Activated CD4-positive, CD25-positive, alpha-beta regulatory T cell treated with anti-CD3 and anti-CD28 coated beads, Interleukin-2, amount 50 U/mL, for 72 hours (primary cell): ENCODE measurements around the gene TSFM.

Source experiments
- DNase-seq: peaks from one replicate; pipeline ENCODE4 v3.0.0; 2021

The TSFM gene

DNA sequence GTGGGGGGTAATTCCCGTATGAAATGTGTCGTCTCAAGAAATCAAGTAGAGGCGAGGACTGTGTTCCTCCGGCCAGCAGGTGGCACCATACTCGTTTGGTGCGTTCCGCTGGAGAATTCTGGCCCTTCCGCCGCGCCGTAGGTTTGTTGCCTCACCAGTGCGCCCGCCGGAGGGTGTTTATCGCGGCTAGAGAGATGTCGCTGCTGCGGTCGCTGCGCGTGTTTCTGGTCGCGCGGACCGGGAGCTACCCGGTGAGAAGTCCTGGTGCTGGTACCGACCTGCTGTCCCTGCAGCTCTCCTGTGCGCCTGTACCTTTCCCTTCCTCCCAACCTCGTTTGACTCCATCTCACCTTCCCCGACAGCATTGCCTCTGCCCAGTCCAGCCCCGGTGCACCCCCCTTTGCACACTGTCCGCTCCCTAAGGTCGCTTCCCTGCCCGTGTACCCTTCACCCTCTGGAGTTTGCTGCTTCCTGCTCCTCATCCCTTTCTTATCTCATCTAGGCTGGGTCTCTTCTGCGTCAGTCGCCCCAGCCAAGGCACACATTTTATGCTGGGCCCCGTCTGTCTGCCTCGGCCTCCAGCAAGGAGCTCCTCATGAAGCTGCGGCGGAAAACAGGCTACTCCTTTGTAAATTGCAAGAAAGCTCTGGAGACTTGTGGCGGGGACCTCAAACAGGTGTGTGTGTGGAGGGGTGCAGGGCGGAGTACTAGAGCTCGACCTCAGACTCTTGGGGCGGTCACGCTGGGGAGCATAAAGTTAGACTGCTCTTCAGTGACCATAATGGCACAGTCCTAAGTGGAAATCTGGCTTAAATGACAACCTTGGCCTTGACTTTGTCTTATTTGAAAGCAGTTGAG, at the start of gene TSFM:
TSS of gene TSFM (plus strand) at position 180 of the 858 bp plus-strand sequence. CDS start at position 195, 15 bp downstream.
- DNase-seq = peak; percentile 97

DNA sequence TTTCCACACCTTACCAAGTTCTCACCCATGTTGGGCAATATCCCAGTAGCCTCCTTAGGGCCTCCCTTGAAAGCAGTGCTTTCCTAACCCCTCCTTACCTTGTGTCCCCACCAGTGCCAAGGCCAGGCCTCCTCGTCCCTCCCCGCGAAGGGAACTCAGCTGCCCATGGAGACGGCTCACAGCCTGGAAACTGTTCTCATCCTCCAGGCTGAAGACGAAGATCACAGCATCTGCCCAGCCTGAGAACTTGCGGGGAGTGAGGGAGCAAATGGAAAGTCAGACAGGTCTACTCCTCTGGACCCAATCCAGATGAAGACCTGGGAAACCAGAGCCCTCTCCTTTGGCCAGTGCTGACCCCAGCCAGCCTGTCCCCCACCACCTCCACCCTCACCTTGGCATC, 48.7 kb upstream of the TSFM start:
- DNase-seq = no peak

DNA sequence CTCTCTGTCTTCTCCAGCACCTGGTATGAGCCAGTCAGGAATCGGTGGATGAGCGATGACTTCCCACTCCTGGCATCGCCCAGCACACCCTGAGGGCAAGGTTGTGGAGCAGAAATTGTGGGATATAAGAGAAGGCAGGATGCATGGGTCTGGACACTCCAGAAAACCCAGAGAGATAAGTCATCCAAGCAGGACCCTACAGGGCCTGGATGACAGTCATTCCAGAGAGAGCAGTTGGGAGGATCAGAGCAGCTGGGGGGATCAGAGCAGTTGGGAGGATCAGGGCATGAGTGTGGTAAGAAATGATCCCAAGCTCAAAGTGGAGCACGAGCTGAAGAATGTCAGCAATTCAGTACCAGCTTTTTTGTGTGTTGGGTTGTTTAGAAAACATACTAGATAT, 48.0 kb upstream of the TSFM start:
- DNase-seq = no peak

DNA sequence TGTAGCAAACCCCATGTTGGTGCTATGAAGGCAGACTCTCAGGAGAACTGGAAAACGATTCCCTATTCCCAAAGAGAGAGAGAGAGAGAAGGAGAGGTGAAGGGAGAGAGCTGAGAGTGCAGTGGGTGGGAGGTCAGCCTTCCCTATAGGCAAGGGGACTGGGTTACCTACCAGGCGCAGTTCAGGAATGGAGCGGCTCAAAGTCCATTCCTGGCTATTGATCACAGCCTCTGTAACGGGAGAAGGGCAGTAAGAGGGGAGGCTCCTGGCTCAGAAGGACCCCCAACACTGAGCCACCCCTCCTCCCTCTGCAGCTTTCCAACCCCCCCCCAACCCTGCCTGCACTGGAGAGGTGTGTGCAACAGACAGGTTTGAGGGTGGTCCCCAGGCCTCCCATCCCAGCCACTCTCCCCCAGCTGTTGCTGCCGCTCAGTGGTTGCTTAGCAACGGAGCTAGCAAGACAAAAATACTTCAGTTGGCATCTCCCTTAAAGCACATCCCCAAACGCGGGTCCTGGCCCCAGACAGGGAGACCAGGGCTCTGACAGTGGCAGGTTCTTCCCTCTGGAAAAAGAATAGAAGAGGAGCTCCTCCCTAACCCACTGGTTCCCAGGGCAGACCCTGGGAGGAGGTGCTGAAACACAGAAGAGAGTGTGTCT, 47.3 kb upstream of the TSFM start:
- DNase-seq = no peak

DNA sequence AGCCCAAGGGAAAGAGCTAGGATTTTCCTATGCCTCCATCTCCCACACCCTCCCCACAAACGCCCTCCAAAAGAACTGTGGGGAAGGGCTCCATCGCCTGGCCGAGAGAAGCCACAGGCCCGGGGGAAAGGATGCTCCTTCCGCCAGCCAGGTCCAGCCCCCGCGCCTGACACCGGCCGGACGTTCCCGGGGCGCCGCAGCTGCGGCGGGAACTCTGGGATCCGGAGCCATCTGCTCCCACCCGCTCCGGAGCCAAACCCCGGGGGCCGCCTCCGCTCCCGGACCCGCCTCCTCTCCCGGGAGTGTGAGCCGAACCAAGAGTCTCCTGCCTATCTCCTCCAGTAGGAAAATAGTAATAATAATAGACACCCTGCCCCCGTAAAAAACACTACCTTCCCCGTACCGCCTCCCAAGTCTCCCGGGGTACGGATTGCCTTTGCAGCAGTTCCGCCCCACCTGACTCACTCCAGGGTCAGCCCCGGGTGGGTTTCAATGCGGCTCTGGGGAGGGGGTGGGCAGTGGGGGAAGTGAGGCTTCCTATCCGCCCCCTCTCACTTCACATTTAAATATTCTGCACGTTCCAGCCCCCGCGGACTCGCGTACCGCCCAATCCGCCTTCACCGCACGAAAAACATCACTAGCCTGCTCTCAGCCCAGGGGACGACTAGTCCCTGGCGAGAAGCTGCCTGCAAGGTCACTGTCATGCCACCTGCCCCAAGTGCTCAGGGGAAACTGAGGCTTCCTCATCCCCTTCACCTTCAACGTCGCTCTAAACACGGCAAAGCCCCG, 46.4 kb upstream of the TSFM start:
- DNase-seq = no peak

DNA sequence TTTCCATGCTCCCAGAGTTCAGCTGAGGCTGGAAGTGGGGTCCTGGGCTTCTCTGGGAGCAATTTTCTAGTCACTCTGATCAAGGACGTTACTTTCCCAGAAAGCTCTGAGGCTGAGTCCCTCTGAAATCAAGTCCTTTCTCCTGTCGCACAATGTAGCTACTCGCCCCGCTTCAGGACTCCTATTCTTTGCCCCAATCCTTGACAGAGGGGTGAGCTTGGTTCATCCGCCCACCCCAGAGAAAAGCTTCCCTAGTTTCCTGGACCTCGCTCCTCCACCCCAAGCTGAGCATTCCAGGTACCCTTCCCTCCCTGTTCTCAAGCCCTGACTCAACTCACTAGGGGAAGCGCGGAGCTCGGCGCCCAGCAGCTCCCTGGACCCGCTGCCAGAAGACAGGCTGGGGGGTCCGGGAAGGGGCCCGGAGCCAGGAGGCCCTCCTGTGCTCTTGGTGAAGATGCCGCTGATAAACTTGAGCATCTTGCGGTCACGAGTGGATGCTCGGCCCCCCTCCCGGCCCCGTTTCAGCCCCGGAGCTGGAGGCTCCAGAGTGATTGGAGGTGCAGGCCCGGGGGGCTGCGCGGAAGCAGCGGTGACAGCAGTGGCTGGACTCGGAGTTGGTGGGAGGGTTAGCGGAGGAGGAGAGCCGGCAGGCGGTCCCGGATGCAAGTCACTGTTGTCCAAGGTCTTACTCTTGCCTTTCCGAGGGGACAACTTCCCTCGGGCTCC, 45.7 kb upstream of the TSFM start:
- no peak for DNase-seq

DNA sequence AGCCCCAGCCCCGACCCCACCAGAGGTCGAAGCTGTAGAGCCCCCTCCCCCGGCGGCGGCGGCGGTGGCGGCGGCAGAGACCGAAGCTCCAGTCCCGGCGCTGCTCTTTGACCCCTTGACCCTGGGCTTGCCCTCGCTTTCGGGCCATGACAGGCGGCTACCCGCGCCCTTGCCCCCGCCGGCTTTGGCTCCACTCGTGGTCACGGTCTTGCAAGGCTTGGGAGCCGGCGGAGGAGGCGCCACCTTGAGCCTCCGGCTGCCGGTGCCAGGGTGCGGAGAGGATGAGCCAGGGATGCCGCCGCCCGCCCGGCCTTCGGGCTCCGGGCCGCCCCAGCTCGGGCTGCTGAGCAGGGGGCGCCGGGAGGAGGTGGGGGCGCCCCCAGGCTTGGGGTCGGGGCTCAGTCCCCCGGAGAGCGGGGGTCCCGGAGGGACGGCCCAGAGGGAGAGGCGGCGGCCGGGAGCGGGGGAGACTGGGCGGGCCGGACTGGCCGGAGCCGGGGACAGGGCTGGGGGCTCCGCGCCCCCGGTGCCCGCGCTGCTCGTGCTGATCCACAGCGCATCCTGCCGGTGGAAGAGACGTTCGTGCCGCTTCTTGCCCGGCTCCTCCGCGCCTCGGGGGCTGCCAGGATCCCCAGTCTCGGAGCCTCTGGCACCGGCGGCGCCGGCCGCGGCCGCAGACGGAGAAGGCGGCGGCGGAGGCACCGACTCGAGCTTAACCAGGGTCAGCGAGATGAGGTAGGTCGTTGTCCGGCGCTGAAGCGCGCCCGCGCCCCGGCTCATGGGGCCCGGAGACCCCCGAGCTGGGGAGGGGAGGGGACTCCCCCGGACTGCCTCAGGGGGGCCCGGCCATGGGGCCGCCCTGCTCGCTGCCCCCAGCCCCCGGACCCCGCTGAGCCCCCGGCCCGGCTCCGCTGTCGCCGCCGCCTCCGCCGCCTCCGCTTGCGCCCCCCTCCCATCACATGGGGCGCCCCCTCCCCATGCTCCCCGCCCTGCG, 44.8 kb upstream of the TSFM start:
- no peak for DNase-seq

DNA sequence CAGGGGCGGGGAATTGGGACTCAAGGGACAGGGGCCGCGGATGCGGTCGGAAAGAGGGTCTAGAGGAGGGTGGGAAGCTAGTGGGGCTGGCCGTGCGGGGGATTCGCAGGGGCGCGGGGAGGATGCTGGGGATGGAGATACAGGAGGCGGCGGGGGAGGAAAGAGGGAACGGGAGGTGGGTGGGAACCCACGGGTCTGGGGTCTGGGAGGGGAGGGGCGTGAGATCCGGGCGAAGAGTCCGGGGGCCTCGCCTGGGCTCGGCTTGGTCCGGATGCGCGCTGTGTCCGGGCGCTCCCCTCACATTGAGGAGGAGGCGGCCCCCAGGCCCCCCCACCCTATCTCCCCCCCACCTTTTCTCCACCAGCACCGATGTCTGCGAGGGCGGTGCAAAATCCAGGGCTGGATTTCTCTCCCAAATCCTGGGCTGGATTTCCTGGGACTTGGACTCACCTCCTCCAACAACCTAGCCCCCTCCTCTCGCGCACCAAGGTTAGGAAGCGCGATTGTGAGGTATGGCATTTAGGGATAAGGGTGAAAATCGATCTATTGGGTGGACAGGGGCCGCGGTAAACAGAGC, 43.8 kb upstream of the TSFM start, which contains the start of gene AGAP2:
TSS of gene AGAP2 (minus strand) at position 82 of the 577 bp plus-strand sequence. CDS start 496 bp downstream, outside the sequence.
- DNase-seq = no peak

DNA sequence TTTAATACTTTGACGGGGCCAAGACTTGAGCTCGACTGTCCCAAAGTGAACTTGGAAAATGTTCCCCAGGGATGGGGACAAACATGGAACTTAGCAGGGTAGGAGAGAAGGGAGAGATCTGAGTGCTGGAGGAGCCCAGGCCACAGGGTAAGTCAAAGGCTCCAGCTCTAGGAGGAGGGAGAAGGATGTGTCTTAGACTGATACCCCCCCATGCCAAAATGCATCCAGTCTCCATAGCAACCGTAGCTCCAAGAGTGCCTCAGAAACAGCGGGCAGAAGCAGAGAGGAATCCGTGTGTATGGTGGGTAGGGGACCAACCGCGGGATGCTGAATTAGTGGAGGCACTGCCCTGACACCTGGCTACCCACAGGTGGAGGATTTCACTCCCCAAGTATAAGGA, 43.2 kb upstream of the TSFM start:
- DNase-seq = no peak

DNA sequence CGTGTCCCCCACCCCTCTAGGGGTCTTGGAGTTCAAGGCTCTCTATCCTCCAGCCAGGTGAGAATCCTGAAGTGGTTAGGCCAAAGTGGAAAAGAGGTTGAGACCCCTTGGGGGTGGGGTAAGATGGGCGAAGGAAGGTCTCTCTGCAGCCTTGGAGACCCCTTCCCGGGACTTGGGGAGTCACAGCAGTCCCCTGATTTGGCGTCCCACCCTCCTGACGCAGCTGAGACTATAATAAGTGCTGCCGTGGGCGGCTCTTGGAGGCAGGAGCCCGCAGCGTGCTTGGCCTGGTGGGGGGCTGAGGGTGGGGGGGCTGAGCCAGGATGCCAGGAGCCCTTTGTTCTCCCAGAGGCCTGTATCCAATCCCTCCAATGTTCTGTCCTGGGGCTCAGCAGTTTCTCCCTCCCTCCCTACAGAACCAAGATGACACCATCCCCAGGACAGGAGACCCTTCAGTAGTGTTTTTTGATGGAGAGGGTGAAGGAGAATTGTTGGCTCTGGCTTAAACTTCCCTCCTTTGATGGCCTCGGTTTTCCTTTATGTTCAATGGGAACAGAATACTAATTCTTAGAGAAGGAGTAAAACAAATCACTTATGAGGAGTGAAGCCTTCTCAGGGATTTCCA, 42.6 kb upstream of the TSFM start:
- no peak for DNase-seq

DNA sequence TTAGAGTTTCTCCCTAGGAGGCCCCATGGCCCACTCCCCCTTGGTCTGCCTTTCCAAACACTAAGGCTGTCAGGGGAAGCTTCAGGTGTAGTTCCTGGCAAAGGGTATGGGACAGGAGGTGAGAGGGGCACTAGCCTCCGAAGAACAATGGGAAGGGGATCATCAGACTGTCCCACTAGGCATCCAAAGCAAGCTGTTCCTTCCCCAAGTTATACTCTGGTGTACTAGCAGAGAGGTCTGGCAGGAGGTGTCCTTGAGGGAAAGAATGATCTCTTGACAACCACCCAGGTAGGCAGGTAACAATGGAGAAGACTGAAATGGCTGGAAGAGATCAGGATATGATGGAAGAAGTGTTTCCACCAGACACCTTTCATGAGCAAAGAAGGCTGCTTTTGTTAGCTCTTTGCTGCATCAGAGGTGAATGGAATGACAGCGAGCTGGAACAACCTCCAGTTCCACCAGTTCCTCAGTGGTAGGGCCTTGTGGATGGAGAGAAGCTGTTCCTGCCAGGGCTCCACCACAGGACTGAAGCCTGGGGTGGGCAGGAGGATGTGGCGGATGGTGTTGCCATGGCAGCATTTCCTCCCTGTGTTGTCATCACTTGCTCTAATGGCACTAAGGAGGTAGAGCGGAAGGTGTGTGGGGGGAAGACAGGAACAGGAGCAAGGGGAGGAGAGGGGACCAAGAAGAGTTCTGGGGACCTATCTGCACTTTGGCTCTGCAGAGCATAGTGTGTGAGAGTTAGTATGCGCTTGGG, 41.8 kb upstream of the TSFM start:
- DNase-seq = peak; percentile 66

DNA sequence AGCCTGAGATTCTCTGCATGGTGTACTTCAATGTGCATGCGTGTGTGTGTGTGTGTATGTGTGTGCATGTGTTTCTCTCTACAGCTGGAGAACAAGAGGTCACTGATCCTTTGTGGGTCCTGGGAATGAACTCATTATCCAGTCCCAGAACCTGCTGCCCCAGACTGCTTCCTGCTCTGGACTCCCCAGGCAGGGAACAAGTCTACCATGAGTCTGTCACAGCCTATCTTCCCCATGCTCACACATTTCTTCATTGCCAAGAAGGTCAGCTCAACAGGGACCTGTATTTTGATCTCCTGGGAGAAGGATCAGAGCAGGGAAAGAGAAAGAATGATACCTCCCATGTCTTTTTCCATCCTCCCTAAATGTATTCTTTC, 41.2 kb upstream of the TSFM start:
- DNase-seq = no peak

DNA sequence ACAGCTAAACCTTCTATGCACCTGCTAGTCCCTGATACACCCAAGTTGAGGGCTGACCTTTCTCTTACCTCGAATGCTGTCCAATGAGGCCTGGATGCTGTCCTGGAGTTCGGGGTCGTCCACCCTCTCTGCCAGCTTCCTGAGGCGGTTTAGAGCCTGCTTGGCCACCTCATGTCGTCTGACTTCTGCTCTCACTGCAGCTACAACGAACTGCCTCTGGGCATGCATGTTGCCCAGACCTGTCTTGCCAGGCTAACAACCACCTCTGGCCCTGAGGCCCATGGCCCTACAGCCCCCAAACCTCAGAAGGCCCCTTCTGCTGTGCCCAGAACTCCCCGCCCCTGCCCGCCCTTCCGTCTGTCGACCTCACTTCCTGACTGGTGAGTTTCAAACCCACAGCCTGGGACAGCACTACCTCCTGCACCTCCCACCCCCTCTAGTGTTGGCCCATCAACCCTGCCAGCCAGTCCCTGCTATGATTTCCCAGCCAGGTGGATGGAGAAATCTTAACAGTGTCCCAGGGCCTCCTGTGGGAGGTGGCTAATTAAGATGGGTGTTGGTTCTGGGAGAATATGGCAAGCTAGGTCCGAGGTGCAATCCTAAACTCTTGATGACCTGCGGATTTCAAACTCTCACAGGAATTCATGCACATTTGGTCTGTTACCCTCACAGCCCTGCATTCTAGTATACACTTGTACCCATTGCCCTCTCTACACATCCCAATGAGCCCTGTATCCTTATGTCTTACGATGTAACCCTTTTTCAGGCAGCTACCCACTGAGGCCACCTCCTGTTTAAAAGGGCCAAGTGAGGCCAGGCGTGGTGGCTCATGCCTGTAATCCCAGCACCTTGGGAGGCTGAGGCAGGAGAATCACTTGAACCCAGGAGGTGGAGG, 40.5 kb upstream of the TSFM start:
- DNase-seq = peak; percentile 67

DNA sequence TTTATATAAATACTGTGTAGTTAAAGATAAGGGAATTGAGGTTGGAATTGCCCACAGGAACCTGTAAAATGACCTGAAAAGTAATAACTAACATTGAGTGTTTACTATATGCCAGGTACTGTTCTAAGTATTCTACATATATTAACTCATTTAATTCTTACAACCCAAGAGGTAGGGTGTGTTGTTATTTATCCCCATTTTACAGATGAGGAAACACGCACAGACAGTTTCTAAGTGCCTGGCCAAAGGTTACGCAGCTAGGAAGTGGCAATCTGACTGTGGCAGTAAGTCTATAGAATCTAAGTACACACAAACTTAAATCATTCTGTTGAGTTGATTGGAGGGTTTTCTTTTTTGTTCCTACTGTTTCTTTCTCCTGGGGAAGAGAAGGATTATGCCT, 38.8 kb upstream of the TSFM start:
- no peak for DNase-seq

DNA sequence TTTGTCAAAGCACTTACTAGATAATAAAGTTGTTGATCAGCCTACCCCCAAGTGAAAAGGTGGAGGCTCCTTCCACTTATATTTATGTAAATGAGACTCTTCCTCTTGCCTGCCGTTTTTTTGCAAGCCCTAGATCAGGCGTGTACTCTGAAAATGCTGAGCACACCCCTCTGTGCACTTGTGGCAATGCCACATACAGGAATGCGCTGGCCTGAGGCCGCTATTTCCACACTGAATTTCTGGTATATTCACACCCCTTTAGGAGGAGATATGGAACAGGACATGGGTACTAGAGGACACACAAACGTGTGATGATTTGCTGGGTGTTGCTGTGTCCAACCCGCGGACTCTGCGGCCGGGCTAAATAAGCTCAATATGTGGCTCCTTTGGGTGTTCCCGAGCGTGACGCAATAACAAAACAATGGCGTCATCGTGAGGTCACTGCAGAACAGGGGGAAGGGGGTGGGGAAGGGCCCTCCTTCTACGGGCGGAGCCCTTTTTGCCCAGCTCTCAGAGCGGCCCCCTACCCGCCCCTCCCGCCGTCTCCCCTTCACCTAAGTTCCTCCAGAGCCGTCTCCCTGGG, 38.3 kb upstream of the TSFM start:
- DNase-seq = peak; percentile 66

DNA sequence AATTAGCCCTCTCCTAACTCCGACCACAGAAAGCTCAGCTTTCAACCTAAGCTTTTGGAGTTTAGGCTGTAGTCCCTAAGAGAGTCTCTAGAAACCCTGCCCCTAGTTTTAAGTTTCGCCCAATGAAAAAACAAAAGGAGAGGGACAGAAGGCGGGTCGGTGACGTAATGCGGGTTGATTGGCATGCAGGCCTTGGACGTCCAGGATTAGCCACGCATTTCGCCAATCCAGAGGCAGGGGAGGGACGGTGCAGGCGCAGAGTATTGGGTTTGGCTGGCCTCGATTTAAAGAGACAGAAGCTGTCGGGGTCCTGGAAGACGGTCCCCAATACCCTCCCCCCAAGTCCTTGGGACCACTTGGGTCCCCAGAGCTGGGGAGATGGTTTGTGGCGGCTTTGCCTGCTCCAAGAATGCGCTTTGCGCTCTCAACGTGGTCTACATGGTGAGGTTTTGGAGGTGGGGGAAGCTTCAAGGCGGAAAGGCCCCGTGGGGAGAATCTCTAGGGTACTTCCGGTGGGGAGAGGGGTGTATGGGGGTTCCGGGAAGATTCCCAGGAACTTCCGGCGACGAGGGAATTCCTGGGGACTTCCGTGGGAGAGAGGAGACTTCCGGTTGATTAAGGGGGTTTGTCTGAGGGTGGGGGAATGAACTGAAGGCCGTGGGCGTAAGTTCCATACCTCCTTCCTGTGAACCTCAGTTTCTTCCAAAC, 37.7 kb upstream of the TSFM start, which contains the start of gene TSPAN31:
TSS of gene TSPAN31 (plus strand) at position 263 of the 708 bp plus-strand sequence. CDS start at position 379, 116 bp downstream.
- DNase-seq = peak; percentile 85

DNA sequence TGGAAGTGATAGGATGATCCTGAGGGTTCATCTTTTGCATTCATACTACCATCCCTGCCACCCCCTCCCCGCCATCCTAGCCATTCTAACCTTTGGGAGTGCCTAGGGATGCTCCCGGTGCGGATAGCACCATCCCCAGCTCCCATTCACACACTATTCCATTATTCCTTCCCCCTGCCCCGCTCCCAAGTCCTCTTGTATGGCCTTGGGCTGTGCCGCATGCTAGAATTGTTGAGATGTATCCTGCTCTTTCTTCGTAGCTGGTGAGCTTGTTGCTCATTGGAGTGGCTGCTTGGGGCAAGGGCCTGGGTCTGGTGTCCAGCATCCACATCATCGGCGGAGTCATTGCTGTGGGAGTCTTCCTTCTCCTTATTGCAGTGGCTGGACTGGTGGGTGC, 37.1 kb upstream of the TSFM start:
- DNase-seq = no peak

DNA sequence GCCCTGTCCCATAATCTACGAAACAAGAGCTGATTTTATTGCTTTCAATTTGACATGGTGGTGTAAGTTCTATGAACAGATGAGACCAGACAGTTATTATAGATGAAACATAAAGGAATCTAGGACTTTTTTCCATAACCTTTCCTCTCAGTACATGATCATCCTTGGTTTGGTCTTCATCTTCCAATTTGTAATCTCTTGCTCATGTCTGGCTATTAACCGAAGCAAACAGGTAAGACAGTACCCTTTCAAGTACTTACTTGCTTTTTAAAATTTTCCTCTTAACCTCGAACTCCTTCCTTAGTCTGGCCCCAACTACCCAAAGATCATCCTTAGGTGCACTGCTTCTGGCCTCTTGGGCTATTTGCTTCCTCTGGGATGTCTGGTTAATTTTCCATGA, 36.6 kb upstream of the TSFM start:
- no peak for DNase-seq
